Measurements from ENCODE around the gene SLC39A1. TPM values are rescaled to one million over a fixed set of nuclear protein-coding genes. Genes with fewer than 3 reads are reported as not detected.

Gene SLC39A1
- total and polyA plus RNA-seq, 2 donors (not counting 3 experiments of a cell fraction or from before 2014, with no cell fraction given): 75.8 to 98.0 TPM

GRCh38 chr1:153968408-153968807, 5.1 kb upstream of the SLC39A1 start:
- no peaks in the 10 kb centered on the region for H3K9me3 ChIP-seq (replicated peaks; ENCODE audit: control insufficient read depth, insufficient read depth, low read length)
- H3K4me3 ChIP-seq (replicated peaks in 1 of 3; ENCODE audit: insufficient read depth in 1 of 3, low read depth in 1 of 3, low read length in 3 of 3): peak overlapping the region in 2 of 3 experiments; percentile 62 to 68
- H3K9ac ChIP-seq (replicated peaks; ENCODE audit: extremely low read depth, insufficient read depth, low read length): no peak overlapping the region
- peak overlapping the region; percentile 16 for H2AFZ ChIP-seq (ENCODE audit: low read depth, low read length)
- CTCF ChIA-PET: interaction anchor here (2.4 to 4.7 kb wide), 3 partner anchors 9 to 23 kb away, joined by 10 to 37 read pairs (median 16); partner anchors contain the start of genes DENND4B, JTB and RAB13
- peak overlapping the region; percentile 83 for H3K4me2 ChIP-seq (ENCODE audit: insufficient read depth, low read length)
- FAIRE-seq: no peak
- H3K79me2 ChIP-seq (ENCODE audit: control insufficient read depth, insufficient read depth, low read length): no peaks in the 10 kb centered on the region
- no peaks in the 10 kb centered on the region for H4K20me1 ChIP-seq (replicated peaks; ENCODE audit: control insufficient read depth, extremely low read depth, insufficient read depth, low read length)
- intact Hi-C loops (cut with micrococcal nuclease) (no loop called here), dilution Hi-C loops (cut with MboI; ENCODE audit: extremely low pct_ligation_motif_present, low sequenced_read_pairs) (no loop called here)
- DNase-seq (ENCODE audit: low read depth, low spot score): no peak
- no peaks in the 10 kb centered on the region for H3K27me3 ChIP-seq (ENCODE audit: control insufficient read depth in 2 of 2, insufficient read depth in 2 of 2, low read length in 2 of 2)
- TF ChIP-seq CTCF (IDR thresholded peaks at IDR 0.05; ENCODE audit: extremely low read depth in 1 of 2, insufficient read depth in 1 of 2, low read depth in 1 of 2, low read length in 2 of 2): no peak
- no peak for TF ChIP-seq MYC (IDR thresholded peaks at IDR 0.05; ENCODE audit: low read depth, low read length)
- TF ChIP-seq FOS (IDR thresholded peaks at IDR 0.05; ENCODE audit: borderline replicate concordance, insufficient read depth, low read length): no peak
- TF ChIP-seq EZH2 (IDR thresholded peaks at IDR 0.05; ENCODE audit: borderline replicate concordance, low read depth, low read length, severe bottlenecking): no peak
- TF ChIP-seq POLR2AphosphoS5 (IDR thresholded peaks at IDR 0.05; ENCODE audit: insufficient read depth, low read depth, low read length): no peak
- no peak for TF ChIP-seq POLR2A (IDR thresholded peaks at IDR 0.05; ENCODE audit: low read depth, low read length)
- no peak for TF ChIP-seq MAX (IDR thresholded peaks at IDR 0.05; ENCODE audit: insufficient read depth, insufficient read length)
- no peak for TF ChIP-seq JUN (IDR thresholded peaks at IDR 0.05; ENCODE audit: borderline replicate concordance, insufficient read depth, insufficient read length, low read depth)
- TF ChIP-seq GATA2 (IDR thresholded peaks at IDR 0.05; ENCODE audit: insufficient read depth, insufficient read length, low read depth, low read length): no peak
- H3K27ac ChIP-seq (ENCODE audit: insufficient read depth, low read depth, low read length): no peak overlapping the region
- no peaks in the 10 kb centered on the region for H3K9me1 ChIP-seq (replicated peaks; ENCODE audit: control insufficient read depth, extremely low read depth, insufficient read depth, low read length)
- POLR2A ChIA-PET: no interaction called here
- no TSS peak for BruUV-seq (replicated peaks)
- H3K4me1 ChIP-seq (ENCODE audit: control insufficient read depth, extremely low read depth, insufficient read depth, low read length): peaks cover 26% of the 10 kb centered on the region
- H3K36me3 ChIP-seq (ENCODE audit: control insufficient read depth in 2 of 2, extremely low read depth in 1 of 2, insufficient read depth in 2 of 2, low read length in 2 of 2): no peaks in the 10 kb centered on the region
